NCI-H524 (cell line): ENCODE measurements around the gene TMEM236.

Source experiments
- DNase-seq, 2 experiments: peaks; one replicate each; lab custom pipeline; 2025; lab: John Stamatoyannopoulos, UW

The TMEM236 gene

GRCh38 chr10:17787087-17787961, 35.3 kb downstream of the TMEM236 start:
- DNase-seq, result peak in 1 of 2 experiments; percentile 25

- no peak for DNase-seq
These were observed 36.6 kb downstream of the TMEM236 start for GRCh38 chr10:17788646-17789045.

GRCh38 chr10:17789396-17789795, 37.4 kb downstream of the TMEM236 start:
- DNase-seq, result no peak

GRCh38 chr10:17790651-17791050, 38.6 kb downstream of the TMEM236 start:
- no peak for DNase-seq

GRCh38 chr10:17792991-17793390, 41.0 kb downstream of the TMEM236 start:
- no peak for DNase-seq

- no peak for DNase-seq
These were observed 42.0 kb downstream of the TMEM236 start for GRCh38 chr10:17793823-17794644.

- no peak for DNase-seq
These were observed 43.1 kb downstream of the TMEM236 start for GRCh38 chr10:17795083-17795482.

- DNase-seq, result no peak
These were observed 44.0 kb downstream of the TMEM236 start for GRCh38 chr10:17795813-17796594.

- no peak for DNase-seq
These were observed 49.5 kb downstream of the TMEM236 start for GRCh38 chr10:17801507-17801906.

- DNase-seq, result no peak
These were observed 50.3 kb downstream of the TMEM236 start for GRCh38 chr10:17802350-17802749.

- DNase-seq, result no peak
These were observed 51.0 kb downstream of the TMEM236 start for GRCh38 chr10:17802976-17803375.

GRCh38 chr10:17805330-17805729, 53.3 kb downstream of the TMEM236 start:
- DNase-seq, result no peak

GRCh38 chr10:17805921-17806577, 54.0 kb downstream of the TMEM236 start:
- peak in 1 of 2 experiments; percentile 55 for DNase-seq

- no peak for DNase-seq
These were observed 57.2 kb downstream of the TMEM236 start, which contains the start of gene MRC1 for GRCh38 chr10:17808971-17809841. TSS of gene MRC1 (plus strand) at chr10:17809348. CDS start at chr10:17809466, 118 bp downstream.

GRCh38 chr10:17811146-17811865, 59.3 kb downstream of the TMEM236 start:
- no peak for DNase-seq

GRCh38 chr10:17814973-17815372, 63.0 kb downstream of the TMEM236 start:
- DNase-seq, result no peak

- DNase-seq, result no peak
These were observed 64.2 kb downstream of the TMEM236 start for GRCh38 chr10:17816199-17816598.

- DNase-seq, result no peak
These were observed 65.3 kb downstream of the TMEM236 start for GRCh38 chr10:17817316-17817715.

GRCh38 chr10:17817790-17818189, 65.8 kb downstream of the TMEM236 start:
- DNase-seq, result no peak

GRCh38 chr10:17819836-17820235, 67.8 kb downstream of the TMEM236 start:
- DNase-seq, result no peak
